Measurements from ENCODE around the gene RAMAC. TPM values are rescaled to one million over a fixed set of nuclear protein-coding genes. Genes with fewer than 3 reads are reported as not detected.

RAMAC gene
- total RNA-seq, 1 donor from 2014 or later = 37.2 TPM

DNA sequence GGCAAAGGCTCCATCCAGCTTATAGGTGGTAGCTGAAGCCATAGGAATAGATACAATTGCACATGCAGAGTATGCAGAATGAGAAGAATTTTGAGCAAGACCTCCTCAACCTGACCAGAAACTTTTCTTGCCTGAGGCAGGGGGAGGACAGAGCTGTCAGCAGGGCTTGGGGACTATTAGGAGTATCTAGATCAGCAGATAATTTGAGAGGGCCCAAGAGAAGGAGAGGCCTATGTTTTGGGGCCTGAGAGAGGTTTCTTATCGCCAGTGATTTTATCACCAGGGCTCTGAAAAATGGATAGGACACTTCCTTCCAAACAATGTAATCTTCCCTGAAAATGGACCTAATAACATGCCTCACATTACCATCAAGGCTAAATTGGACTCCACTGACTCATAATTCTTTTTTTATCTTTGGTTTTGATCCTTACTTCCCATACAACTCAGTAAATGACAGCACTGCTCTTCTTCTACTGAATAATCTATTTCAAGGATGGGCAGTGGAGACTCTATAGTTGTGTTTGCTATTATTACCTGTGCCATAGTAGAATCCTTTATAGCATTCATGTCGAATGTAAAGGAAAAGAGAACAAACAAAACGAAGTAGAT, 15.8 kb upstream of the RAMAC start:
- no peak for DNase-seq (ENCODE audit: low read depth)
- TF ChIP-seq, protein P1, sequence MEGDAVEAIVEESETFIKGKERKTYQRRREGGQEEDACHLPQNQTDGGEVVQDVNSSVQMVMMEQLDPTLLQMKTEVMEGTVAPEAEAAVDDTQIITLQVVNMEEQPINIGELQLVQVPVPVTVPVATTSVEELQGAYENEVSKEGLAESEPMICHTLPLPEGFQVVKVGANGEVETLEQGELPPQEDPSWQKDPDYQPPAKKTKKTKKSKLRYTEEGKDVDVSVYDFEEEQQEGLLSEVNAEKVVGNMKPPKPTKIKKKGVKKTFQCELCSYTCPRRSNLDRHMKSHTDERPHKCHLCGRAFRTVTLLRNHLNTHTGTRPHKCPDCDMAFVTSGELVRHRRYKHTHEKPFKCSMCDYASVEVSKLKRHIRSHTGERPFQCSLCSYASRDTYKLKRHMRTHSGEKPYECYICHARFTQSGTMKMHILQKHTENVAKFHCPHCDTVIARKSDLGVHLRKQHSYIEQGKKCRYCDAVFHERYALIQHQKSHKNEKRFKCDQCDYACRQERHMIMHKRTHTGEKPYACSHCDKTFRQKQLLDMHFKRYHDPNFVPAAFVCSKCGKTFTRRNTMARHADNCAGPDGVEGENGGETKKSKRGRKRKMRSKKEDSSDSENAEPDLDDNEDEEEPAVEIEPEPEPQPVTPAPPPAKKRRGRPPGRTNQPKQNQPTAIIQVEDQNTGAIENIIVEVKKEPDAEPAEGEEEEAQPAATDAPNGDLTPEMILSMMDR (IDR thresholded peaks at IDR 0.05; ENCODE audit: insufficient read depth, low read length, poor library complexity, severe bottlenecking) = no peak
- H3K4me3 ChIP-seq (ENCODE audit: low read depth, low read length) = no peak overlapping the region
- no peaks in the 10 kb centered on the region for H3K36me3 ChIP-seq (ENCODE audit: control insufficient read depth, insufficient read depth, low read length)
- H3K27me3 ChIP-seq (ENCODE audit: control insufficient read depth, insufficient read depth, low read length) = no peaks in the 10 kb centered on the region

DNA sequence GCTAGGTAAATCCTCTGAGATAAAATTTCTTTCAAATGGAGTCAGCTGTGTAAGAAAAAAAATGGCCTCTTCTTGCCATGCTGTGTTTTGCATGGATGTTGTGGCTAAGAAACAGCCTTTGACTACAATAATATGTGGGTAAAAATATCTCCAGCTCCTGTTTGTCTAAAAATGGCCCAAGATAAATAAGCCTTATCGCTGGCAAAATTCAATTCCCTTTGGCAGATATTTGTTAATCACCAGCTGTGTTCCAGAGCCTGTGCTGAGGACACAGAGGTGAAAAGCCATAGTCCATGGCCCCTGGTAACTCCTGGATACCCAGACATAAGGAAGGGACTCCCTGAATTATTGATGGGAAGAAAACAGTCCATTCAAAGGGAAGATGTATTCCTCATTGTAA, 15.3 kb upstream of the RAMAC start:
- TF ChIP-seq, protein P1 (IDR thresholded peaks at IDR 0.05; ENCODE audit: insufficient read depth, low read length, poor library complexity, severe bottlenecking) = no peak
- H3K27me3 ChIP-seq (ENCODE audit: control insufficient read depth, insufficient read depth, low read length) = no peaks in the 10 kb centered on the region
- H3K4me3 ChIP-seq (ENCODE audit: low read depth, low read length) = no peak overlapping the region
- H3K36me3 ChIP-seq (ENCODE audit: control insufficient read depth, insufficient read depth, low read length) = no peaks in the 10 kb centered on the region
- DNase-seq (ENCODE audit: low read depth) = no peak

GRCh38 chr15:82971218-82971984, 14.6 kb upstream of the RAMAC start:
- Histone ChIP-seq H3K4me3 (ENCODE audit: low read depth, low read length) (no peak overlapping the region), H3K27me3 (ENCODE audit: control insufficient read depth, insufficient read depth, low read length) (no peaks in the 10 kb centered on the region), H3K36me3 (ENCODE audit: control insufficient read depth, insufficient read depth, low read length) (no peaks in the 10 kb centered on the region)
- TF ChIP-seq, protein P1 (IDR thresholded peaks at IDR 0.05; ENCODE audit: insufficient read depth, low read length, poor library complexity, severe bottlenecking) = no peak
- DNase-seq (ENCODE audit: low read depth) = no peak

DNA sequence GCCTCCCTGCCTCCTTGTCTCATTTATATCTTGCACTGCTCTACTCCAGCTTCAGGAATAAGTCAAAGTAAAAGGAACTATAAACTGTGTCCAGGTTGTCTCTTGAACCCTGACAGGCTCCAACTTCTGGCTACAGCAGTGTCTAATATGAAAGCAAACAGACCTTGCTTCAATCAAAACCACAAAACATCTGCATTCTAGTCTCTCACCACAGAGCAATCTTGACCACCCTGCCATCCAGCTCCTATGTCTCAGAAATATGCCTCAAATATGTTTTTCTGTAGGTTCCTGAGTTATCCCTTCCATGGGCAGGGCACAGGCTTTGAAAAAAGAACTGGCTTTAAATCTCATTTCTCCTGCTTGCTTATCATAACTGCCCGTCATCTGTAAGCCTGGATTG, 13.0 kb upstream of the RAMAC start:
- H3K4me3 ChIP-seq (ENCODE audit: low read depth, low read length) = no peak overlapping the region

DNA sequence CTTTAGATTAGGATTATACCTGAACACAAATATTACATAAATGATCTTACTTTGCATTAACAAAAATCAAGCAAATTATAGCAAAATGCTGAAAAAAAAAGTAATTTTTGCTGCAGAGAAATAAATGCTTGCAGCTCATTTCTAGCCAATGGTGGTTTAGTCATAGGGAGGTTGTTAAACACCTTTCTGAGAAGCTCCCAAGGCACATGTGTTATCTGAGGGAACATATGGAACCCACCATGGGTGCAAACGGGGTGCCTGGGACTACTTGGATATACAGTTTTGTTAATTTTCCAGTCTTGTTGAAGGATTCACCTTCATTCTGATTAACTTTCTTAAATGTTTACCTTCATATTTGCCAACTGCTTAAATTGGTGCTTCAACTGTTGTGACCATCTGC, 8.9 kb upstream of the RAMAC start:
- H3K4me3 ChIP-seq (ENCODE audit: low read depth, low read length) = no peak overlapping the region
- TF ChIP-seq, protein P1 (IDR thresholded peaks at IDR 0.05; ENCODE audit: insufficient read depth, low read length, poor library complexity, severe bottlenecking) = no peak

More for the DNA sequence above, 13.0 kb upstream of the RAMAC start:
- TF ChIP-seq, protein P1 (IDR thresholded peaks at IDR 0.05; ENCODE audit: insufficient read depth, low read length, poor library complexity, severe bottlenecking) = no peak
- H3K27me3 ChIP-seq (ENCODE audit: control insufficient read depth, insufficient read depth, low read length) = no peaks in the 10 kb centered on the region
- H3K36me3 ChIP-seq (ENCODE audit: control insufficient read depth, insufficient read depth, low read length) = no peaks in the 10 kb centered on the region
- no peak for DNase-seq (ENCODE audit: low read depth)

More for the DNA sequence above, 8.9 kb upstream of the RAMAC start:
- no peaks in the 10 kb centered on the region for H3K36me3 ChIP-seq (ENCODE audit: control insufficient read depth, insufficient read depth, low read length)
- H3K27me3 ChIP-seq (ENCODE audit: control insufficient read depth, insufficient read depth, low read length) = no peaks in the 10 kb centered on the region
- no peak for DNase-seq (ENCODE audit: low read depth)
